ENCODE results near the gene ZC2HC1B. TPM values are rescaled to one million over a fixed set of nuclear protein-coding genes. Genes with fewer than 3 reads are reported as not detected.
A peak's percentile ranks its signal among the peaks of the same experiment; 100 is the strongest.

ZC2HC1B gene
- total RNA-seq, 1 donor from 2014 or later = not detected

GRCh38 chr6:143941852-143942627 is 77.8 kb downstream of the ZC2HC1B start:
- Mint-ChIP-seq H3K27me3 (peaks cover 24% of the 10 kb centered on the region), H3K36me3 (ENCODE audit: insufficient read depth) (peaks cover 6% of the 10 kb centered on the region), H3K4me3 (ENCODE audit: low read depth) (no peak overlapping the region), H3K27ac (no peak overlapping the region), H3K9me3 (ENCODE audit: low read depth) (peaks cover 6% of the 10 kb centered on the region), H3K4me1 (ENCODE audit: low read depth) (peaks cover 2% of the 10 kb centered on the region)
- TF ChIP-seq, protein P1, sequence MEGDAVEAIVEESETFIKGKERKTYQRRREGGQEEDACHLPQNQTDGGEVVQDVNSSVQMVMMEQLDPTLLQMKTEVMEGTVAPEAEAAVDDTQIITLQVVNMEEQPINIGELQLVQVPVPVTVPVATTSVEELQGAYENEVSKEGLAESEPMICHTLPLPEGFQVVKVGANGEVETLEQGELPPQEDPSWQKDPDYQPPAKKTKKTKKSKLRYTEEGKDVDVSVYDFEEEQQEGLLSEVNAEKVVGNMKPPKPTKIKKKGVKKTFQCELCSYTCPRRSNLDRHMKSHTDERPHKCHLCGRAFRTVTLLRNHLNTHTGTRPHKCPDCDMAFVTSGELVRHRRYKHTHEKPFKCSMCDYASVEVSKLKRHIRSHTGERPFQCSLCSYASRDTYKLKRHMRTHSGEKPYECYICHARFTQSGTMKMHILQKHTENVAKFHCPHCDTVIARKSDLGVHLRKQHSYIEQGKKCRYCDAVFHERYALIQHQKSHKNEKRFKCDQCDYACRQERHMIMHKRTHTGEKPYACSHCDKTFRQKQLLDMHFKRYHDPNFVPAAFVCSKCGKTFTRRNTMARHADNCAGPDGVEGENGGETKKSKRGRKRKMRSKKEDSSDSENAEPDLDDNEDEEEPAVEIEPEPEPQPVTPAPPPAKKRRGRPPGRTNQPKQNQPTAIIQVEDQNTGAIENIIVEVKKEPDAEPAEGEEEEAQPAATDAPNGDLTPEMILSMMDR (IDR thresholded peaks at IDR 0.05; ENCODE audit: unreplicated experiment) = peak; percentile 75
- DNase-seq (ENCODE audit: low spot score, unreplicated experiment) = peak; percentile 19

- H3K4me1 Mint-ChIP-seq (ENCODE audit: low read depth) = peaks cover 4% of the 10 kb centered on the region
- TF ChIP-seq, protein P1 (IDR thresholded peaks at IDR 0.05; ENCODE audit: unreplicated experiment) = no peak
- H3K27me3 Mint-ChIP-seq = peaks cover 34% of the 10 kb centered on the region
- peaks cover 7% of the 10 kb centered on the region for H3K9me3 Mint-ChIP-seq (ENCODE audit: low read depth)
- no peak for DNase-seq (ENCODE audit: low spot score, unreplicated experiment)
- no peak overlapping the region for H3K4me3 Mint-ChIP-seq (ENCODE audit: low read depth)
- peaks cover 14% of the 10 kb centered on the region for H3K36me3 Mint-ChIP-seq (ENCODE audit: insufficient read depth)
- no peak overlapping the region for H3K27ac Mint-ChIP-seq
Observed at GRCh38 chr6:143948208-143948607, 83.9 kb downstream of the ZC2HC1B start.

DNA sequence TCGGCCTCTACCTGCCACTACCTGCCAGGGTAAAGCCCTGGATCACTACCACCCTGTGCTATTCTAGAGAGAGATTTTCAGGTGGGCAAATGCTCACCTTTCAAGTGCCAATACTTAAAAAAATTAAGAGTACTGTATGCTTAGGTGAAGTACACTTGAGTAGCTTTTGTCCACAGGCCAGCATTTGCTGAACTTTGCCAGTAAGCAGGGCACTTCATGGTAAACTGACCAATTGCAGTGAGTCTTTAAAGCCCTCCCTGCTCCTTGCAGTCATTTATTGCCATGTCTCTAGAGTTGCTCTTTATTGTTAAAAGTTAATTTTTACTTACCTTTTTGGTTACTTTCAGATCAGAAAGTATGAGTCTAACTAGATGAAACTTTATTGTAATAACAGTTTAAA is 85.3 kb downstream of the ZC2HC1B start:
- H3K27ac Mint-ChIP-seq = no peak overlapping the region
- peaks cover 31% of the 10 kb centered on the region for H3K27me3 Mint-ChIP-seq
- DNase-seq (ENCODE audit: low spot score, unreplicated experiment) = no peak
- TF ChIP-seq, protein P1 (IDR thresholded peaks at IDR 0.05; ENCODE audit: unreplicated experiment) = no peak
- H3K4me3 Mint-ChIP-seq (ENCODE audit: low read depth) = no peak overlapping the region
- H3K4me1 Mint-ChIP-seq (ENCODE audit: low read depth) = peaks cover 4% of the 10 kb centered on the region
- peaks cover 14% of the 10 kb centered on the region for H3K36me3 Mint-ChIP-seq (ENCODE audit: insufficient read depth)
- peaks cover 7% of the 10 kb centered on the region for H3K9me3 Mint-ChIP-seq (ENCODE audit: low read depth)

GRCh38 chr6:143949962-143950361 is 85.7 kb downstream of the ZC2HC1B start:
- peaks cover 14% of the 10 kb centered on the region for H3K36me3 Mint-ChIP-seq (ENCODE audit: insufficient read depth)
- H3K9me3 Mint-ChIP-seq (ENCODE audit: low read depth) = peaks cover 7% of the 10 kb centered on the region
- H3K4me3 Mint-ChIP-seq (ENCODE audit: low read depth) = no peak overlapping the region
- TF ChIP-seq, protein P1 (IDR thresholded peaks at IDR 0.05; ENCODE audit: unreplicated experiment) = no peak
- no peak for DNase-seq (ENCODE audit: low spot score, unreplicated experiment)
- peaks cover 28% of the 10 kb centered on the region for H3K27me3 Mint-ChIP-seq
- H3K4me1 Mint-ChIP-seq (ENCODE audit: low read depth) = peaks cover 4% of the 10 kb centered on the region
- no peak overlapping the region for H3K27ac Mint-ChIP-seq

- H3K4me3 Mint-ChIP-seq (ENCODE audit: low read depth) = no peak overlapping the region
- H3K9me3 Mint-ChIP-seq (ENCODE audit: low read depth) = peaks cover 7% of the 10 kb centered on the region
- H3K4me1 Mint-ChIP-seq (ENCODE audit: low read depth) = peaks cover 4% of the 10 kb centered on the region
- TF ChIP-seq, protein P1 (IDR thresholded peaks at IDR 0.05; ENCODE audit: unreplicated experiment) = no peak
- peaks cover 26% of the 10 kb centered on the region for H3K27me3 Mint-ChIP-seq
- no peak for DNase-seq (ENCODE audit: low spot score, unreplicated experiment)
- peaks cover 14% of the 10 kb centered on the region for H3K36me3 Mint-ChIP-seq (ENCODE audit: insufficient read depth)
- H3K27ac Mint-ChIP-seq = no peak overlapping the region
Observed at GRCh38 chr6:143950875-143951274, 86.6 kb downstream of the ZC2HC1B start.
